NCI-H82 (cell line): Measurements from ENCODE around the gene MIER2.
"Not testable (repeated sequence)": the region's sequence is repeated elsewhere in the genome, so short reads cannot be mapped to it uniquely, and the experiment has no call there.

Experiments
- DNase-seq: peaks from one replicate; lab custom pipeline; 2025; lab: John Stamatoyannopoulos, UW

The MIER2 gene

DNA sequence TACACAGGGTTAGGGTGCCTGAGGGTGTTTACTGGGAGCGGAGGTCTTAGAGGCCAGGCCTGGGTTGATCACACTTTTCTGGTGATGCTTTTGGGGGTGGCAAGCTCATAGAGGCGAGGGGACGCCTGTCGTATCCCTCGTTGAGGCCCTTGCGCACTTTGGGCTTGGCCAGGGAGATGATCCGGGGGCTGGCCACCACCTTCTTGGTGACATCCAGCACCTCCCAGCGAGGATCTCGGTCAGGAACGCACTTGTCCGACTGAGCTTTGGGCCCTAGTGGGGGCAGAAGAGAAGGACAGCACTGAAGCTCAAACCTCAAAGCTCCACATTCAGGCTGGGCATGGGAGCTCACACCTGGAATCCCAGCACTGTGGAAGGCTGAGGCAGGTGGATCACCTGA is 17.6 kb upstream of the MIER2 start:
- no peak for DNase-seq

DNA sequence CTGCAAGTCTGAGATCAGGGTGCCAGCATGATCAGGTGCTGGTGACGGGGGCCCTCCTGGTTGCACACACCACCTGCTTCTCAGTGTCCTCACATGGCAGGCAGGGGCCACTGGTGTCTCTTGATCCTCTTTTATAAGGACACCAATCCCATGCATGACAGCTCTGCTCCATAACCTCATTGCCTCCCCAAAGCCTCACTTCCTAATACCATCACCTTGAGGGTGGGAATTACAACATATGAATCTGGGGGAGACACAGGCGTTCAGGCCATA is 15.0 kb upstream of the MIER2 start:
- DNase-seq = peak; percentile 20

DNA sequence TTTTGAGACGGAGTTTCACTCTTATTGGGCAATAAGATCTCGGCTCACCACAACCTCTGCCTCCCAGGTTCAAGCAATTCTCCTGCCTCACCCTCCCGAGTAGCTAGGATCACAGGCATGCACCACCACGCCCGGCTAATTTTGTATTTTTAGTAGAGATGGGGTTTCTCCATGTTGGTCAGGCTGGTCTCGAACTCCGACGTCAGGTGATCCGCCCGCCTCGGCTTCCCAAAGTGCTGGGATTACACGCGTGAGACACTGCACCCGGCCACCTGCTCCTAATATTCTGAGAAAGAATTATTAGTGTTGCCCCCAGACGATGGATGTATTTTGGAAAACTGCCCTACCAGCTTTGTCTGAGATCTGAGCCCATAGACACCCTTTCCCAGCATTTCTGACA is 10.9 kb upstream of the MIER2 start:
- DNase-seq = not testable (repeated sequence)

DNA sequence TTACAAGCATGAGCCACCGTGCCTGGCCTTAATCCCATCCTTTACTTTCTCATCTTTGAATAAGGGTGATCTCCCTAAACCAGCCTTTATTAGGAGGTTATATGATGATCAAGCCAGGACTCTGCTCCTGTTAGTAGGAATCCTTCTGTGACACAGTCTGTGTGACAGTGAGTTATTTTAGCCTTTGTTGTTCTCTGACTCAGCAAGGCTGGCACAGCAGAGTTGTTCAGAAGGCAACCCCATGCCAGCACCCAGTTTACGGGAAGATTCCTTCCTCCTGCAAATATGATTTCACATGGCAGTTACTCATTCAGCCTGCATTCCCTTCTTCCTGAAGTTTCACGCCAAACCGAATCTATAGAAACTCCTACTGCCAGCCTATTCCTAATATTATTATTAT is 10.5 kb upstream of the MIER2 start:
- no peak for DNase-seq

DNA sequence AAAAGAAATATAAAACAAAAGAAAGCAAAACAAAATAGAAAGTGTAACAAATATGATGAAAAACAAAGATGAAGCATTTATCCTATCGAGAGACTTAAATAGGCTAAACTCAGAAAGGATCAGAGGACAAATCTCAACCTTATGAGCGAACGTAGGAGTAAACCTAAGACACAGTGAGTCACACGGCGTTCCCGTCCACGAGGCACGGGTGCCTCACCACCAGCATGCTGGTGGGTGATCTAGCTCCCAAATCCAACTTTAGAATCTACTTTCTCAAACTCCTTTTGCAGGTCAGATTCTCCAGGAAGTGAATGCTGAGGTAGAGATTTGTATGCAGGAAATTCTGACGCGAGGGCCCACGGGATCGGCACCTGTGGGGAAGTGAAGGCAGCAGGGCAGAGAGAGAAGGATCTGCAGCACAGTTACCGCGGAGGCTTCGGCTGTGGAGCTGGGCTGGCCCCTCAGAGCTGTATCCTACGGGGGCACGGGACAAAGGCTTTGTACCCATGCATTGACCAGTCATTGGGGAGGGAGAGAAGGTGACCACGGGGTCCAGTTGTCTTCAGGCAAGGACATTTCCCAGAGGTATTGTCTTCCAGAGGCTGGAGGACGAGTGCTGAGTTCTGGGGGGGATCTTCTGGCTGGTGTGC is 7.5 kb upstream of the MIER2 start:
- DNase-seq = no peak

DNA sequence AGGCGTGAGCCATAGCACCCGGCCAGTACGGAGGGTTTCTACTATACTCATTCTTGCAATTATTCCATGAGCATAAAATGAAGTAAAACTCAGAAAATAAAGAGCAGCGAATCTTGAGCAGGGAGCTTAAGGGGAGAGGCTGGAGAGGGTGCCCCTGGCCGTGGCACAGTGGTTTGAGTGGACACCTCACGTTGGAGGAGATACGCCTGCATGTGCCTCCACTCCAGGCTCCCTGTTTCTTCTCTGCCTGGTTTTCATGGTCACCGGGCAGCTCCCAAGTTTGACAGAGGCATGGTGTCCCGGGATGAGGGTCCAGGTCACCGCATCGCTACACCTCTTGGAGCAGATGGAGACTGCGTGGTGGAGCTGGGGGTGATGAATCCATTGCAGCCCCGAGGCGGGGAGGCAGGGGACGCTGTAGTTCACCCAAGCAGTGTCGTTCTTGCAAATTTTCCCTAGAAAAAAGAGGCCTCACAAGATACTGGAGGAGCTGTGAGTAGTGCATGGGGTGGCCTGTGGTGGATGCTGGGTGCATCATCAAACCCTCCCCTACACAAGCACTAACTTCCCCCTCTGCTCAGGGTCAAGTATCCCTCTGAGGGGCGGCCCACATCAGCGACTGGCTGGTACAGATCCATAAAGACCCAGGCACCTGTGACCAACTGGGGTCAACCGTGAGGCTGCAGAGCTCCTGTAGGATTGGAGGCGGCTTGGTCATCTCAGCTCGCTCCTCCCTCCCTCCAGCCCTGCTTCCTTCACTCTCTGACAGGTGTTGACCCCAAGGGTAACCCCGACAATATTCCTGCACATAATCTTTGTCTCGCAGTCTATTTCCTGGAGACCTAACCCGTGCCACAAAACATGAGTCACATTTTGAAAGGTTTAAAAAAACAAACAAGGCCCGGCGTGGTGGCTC is 3.6 kb upstream of the MIER2 start:
- peak; percentile 9 for DNase-seq

DNA sequence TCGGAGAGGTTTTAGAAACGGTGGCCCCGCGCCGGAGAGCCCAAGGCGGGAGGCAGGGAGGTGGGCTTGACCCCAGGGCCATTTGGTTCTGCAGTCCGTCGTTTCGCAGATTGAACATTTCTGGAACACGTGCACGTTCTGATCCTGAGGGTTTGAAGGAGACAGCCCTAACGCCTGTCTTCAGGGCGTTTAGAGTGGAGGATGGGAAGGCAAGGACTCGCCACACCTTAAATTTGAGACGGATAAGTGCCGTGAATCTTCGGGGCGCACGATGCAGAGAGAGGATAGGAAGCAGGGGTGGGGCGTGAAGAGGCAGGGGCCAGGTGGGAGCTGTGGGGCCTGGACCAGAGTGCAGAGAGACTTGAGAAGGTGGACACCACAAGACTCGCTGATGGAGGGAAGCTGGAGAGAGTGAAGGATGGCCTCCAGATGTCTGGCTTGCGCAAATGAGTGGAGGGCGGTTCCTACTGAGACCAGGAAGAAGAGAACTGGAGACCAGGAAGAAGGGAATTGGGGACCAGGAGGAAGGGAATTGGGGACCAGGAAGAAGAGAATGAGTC is 804 bp upstream of the MIER2 start:
- no peak for DNase-seq

DNA sequence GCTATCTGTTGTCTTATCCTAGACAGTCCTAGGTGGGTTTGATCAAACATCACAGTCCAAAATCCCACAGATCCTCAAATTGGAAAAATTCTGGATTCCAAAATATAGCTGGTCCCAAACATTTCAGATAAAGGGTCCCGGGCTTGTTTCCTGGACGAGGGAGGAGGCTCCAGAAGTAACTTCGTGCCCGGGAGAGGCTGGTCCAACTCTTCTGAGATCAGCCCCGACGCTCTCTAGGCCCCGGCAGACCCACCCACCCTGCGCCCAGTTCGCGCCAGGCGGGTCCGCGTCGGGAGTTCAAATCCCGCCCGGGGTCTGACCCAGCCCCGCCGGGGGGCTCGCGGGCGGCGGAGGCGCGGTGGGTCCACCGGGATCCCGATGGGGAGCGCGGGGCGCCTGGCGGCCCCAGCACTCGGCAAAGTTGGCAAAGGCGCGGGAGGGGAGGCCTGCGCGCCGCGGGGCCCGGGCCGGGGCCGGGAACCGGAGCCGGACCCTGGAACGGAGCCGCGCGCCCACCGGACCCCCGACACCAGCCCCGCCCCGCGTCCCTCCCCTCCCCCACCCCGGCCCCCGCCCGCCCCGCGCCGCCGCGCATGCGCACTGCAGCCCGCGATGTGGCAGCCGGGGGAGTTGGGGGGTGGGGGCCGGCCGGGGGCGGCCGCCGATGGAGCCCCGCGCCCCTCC is 513 bp downstream of the MIER2 start:
- peak; percentile 22 for DNase-seq

DNA sequence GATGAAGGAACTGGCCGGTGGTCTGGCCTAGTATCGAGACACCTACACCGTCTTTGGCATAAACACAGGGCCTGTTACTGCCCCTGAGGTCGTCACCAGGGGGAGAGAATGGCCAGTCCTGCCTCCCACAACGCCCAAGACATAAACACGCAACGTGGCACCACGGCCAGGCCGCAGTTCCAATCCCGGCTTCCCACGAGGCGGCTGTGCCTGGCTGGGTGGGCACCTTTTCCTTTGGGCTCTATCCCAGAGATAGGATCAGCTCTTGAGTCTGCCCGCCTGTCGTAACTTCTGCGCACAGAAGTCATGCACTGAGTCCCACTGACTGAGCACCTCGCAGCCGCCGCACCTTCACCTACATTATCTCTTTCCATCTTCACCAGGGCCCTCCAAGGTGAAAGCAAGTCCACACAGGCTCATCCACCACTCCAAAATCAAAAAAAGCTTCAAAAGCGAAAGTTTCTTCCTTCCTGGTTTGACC is 1.1 kb downstream of the MIER2 start:
- DNase-seq = no peak

DNA sequence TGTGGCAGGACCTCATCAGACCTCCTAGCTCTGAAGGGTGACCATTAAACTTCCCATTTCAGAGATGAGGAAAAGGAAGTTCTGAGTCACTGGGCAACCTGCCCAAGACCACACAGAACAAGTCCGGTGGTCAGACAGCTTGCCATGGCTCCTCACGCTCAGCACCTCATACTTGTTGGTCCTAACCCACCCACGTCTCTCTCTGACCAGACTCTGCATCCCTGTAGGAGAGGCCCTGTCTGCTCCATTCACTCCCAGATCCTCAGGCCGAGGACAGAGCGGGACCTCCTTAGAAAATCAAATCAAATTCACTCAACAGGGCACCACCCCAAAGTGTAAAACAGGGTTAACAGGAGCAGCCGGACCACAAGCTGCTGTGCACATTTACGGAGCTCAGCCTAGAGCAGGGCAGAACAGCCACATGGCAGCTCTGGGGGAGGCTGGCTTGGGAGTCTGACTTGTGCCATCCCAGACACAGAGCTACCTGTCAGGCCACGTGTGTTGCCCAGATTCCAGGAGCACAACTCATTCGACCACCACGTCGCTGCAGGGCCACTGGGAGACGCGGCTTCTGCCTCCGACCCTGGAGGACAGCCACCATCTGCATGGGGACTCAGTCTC is 1.7 kb downstream of the MIER2 start:
- DNase-seq = no peak

DNA sequence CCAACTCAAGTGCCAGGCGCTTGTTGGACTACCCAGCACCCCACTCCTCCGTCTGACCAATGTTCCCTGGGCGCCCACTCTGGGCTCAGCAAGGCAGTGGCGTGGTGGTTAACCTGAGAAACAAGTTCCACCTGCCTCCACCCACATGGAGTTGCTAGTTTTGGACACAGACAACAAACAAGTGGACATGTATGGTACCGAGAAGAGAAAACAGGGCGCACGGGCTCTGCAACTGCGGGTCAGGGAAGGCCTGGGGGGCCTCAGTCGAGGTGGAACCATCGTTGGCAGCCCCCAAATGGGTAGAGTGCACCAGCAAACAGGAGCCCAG is 2.5 kb downstream of the MIER2 start:
- no peak for DNase-seq

DNA sequence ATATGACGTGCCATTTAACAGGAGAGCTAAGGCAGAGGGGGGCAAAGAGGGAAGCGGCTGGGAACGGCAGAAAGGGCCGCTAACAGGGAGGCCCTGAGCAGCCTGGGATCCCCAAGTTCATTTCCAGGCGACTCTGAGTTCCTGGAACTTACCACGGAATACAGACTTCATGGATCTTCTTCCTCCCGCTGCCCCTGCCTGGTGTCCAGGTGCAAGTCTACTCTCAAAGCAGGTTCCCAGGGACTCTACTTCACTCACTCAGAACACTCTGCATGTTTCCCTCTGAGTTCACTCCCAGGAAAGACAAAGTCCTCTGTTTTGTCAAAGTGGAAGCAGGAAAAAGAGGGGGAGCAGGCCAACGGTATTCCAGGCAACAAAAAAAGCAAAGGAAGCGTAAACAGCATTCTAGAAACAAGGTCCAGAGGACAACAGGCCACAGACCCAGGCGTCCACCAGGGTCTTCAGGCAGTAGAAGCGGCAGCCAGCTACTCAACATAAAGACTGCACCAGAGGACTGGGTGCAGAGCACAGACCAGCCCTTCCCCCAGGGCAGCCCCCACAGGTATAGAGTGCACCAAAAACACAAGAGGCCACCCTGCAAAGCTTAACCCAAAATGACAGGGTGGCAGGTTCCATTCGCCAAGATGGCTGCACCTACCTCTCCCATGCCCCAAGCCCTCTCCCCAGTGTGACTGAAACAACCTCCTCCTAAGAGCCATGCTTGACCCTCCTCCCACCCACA is 3.0 kb downstream of the MIER2 start:
- DNase-seq = no peak

DNA sequence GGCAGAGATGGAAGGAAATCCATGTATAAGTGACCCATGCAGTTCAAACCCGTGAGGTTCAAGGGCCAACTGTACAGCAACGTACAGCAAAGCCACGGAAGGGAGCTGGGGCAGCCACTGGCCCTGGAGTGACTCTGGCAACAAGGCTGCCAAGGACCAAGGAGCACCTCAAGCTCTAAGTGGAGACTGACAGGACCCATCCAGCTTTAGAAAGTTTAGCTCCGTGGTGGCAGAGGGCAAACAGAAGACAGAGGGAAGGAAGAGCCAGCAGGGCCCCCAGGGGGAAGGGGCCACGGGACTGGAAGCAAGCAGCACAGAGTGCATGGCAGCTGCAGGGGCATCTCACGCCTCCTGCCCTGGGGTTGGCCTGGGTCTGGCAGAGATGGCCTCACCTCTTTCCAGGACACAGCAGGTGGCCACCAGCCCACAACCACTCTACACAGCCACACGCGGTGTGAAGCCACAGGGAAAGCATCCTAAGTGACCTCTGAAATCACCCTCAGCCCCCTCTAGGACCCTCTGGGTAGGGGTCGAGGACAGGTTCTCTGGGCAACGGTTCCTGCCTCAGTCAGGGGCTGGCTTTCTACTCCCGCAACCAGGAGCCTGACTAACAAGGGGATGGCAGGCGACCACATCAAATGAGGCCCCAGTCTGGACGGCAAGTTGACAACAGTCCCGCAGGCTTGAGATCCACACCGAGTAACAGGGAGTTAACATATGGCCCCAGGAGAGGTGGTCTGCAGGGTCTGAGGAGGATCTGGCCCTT is 3.8 kb downstream of the MIER2 start:
- DNase-seq = no peak

DNA sequence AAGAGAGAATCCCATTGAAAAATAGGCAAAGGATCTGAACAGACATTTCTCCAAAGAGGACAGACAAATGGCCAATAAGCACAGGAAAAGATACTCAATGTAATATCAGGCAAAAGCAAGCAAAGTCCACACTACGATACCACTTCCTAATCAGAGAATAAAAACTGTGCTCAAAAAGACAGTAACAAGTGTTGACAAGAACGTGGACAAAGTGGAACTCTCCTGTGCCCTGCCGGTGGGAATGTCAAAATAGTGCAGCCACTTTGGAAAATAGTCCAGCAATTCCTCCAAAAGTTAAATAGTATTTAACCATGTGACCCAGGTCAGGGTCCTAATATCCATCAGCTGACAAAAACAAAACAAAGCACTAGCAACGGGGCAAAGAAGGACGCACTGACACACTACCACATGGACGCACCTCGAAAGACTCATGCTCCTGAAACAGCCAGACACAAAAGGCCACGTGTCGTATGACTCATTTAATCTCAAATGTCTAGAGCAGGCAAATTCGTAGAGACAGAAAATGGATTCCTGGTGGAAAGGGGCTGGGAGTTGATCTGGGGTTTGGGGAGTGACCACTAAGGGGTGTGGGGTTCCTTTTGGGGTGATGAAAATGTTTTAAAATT is 5.2 kb downstream of the MIER2 start:
- no peak for DNase-seq

DNA sequence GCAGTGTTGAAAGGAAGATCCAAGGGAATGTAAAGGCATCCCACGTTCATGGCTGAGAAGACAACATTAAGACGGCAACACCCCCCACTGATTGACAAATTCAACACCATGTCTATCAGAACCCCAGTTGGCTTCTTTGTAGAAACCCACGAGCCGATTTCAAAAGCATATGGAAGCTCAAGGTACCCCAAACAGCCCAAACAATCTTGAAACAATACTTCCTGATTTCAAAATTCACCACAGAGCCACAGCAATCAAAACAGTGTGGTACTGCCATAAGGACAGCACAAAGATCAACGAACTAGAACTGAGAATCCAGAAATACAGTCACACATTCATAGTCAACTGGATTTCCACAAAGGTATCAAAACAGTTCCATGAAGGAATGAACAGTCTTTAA is 6.2 kb downstream of the MIER2 start:
- DNase-seq = no peak

DNA sequence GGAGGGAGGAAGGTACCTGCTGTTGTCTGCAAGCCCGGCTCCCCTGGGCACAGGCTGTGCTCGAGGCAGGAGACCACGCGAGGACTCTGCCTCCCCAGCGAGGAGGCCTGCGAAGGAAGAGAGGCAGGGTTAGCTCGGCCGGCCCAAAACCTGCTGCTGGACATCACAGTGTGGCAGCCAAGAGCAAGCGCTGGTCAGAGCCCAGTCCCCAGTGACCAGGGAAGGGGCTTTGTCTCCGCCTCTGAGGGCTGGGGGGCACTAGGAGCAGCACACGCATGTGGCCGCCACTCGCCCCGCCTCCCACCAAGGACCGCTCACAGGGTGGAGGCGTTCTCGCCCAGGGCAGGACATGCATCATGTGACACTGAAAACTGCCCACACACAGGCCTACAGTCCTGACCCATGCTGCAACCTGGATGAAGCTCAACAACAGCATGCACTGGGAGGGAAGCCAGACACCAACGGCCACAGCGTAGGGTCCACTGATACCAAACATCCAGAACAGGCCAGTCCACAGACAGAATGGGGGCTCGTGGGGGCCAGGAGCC is 8.5 kb downstream of the MIER2 start:
- no peak for DNase-seq

DNA sequence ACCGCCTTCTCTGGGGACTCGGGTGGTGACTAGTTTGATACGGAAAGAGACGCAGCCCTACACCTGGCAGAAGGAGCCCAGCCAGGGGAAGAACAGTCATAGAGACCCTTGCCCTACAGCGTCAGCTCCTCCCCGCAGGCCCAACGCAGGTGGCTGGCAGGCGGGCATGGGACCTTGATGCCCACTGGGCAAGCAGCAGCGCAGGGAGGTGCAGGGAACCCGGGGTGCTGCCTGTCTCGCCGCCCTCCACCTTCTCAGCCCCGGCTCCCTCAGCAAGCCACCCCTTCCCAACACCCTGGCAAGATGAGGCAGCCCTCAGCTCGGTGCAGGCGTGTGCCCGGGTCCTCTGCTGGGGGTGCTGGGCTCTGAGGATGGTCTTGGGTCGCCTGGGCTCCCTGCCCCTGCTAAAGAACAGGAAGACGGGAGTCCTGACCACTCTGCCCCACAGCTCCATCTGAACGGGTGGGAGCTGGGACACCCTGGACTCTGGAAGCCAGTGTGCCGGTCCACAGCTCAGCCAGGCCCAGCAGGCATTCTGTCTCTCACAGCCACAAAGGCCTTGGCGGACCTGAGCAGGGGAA is 9.0 kb downstream of the MIER2 start:
- DNase-seq = no peak

DNA sequence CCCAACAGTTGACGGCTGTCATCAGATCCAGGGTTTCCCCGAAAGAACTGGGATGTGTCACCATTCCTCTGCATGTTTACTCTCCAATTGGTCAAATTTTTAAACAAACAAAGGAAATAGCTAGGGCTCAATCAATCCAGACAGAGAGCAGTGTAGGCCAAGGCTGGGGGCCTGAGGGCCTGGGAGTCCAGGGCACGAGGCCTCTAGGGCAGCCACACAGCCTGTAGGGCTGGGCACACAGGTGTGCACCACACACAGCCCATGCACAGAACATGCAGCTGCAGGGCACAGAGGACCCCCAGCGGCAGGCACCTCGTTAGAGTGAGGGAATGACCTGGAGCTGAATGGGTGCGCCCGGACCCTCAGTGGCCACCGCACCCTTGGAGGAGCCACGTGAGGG is 9.5 kb downstream of the MIER2 start:
- DNase-seq = no peak

DNA sequence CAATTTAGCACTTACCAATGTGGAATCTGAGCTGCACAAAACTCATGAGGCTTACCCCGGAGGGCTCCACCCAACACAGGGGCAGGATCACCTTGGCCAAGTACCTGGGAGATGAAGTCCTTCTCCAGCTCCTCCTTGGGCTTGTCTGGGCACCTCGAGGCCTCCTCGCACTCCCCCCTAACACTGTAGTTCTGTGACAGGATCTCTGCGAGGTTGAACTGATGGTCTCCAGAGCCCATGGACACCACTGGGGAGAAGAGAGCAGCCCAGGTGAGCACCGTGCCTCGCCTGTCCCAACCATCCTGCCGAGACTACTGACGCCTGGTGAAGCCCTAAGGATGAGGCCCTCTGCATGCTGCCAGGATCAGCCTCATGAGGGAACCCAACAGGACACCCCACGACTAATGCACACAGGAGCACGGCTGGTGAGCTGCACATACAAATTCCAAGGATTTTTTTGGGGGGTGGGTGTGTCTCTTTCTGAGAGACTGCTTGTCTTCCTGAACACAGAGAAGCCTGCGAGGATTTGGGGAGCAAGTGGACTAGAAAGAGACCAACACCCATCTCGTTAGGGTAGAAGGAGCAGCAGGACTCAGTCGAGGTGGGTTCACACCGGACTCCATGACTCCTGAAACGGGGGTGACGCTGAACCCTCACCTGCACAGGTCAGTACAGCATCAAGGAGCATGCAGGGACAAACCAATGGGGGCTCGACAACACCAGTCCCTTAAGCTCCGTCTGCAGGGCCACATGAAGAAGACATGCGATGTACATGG is 10.1 kb downstream of the MIER2 start:
- DNase-seq = no peak
